ENCODE measurements around the gene GMPR.

The GMPR gene

GRCh38 chr6:16270178-16270794 is 31.9 kb downstream of the GMPR start:
- DNase-seq (ENCODE audit: low read depth in 1 of 2, low spot score in 1 of 2), result no peak

GRCh38 chr6:16271428-16271827 is 33.0 kb downstream of the GMPR start:
- no peak for DNase-seq (ENCODE audit: low read depth in 1 of 2, low spot score in 1 of 2)

- DNase-seq (ENCODE audit: low read depth in 1 of 2, low spot score in 1 of 2), result no peak
Measured at GRCh38 chr6:16272201-16272600, 33.8 kb downstream of the GMPR start.

GRCh38 chr6:16273256-16273655 is 34.9 kb downstream of the GMPR start:
- DNase-seq (ENCODE audit: low read depth in 1 of 2, low spot score in 1 of 2), result no peak

GRCh38 chr6:16274483-16274882 is 36.1 kb downstream of the GMPR start:
- DNase-seq (ENCODE audit: low read depth in 1 of 2, low spot score in 1 of 2), result no peak

GRCh38 chr6:16274885-16275589 is 36.6 kb downstream of the GMPR start:
- DNase-seq (ENCODE audit: low read depth in 1 of 2, low spot score in 1 of 2), result no peak

- no peak for DNase-seq (ENCODE audit: low read depth in 1 of 2, low spot score in 1 of 2)
Measured at GRCh38 chr6:16277101-16277981, 39.0 kb downstream of the GMPR start.

- no peak for DNase-seq (ENCODE audit: low read depth in 1 of 2, low spot score in 1 of 2)
Measured at GRCh38 chr6:16278048-16278724, 39.8 kb downstream of the GMPR start.

- DNase-seq (ENCODE audit: low read depth in 1 of 2, low spot score in 1 of 2), result no peak
Measured at GRCh38 chr6:16278750-16279149, 40.4 kb downstream of the GMPR start.

- no peak for DNase-seq (ENCODE audit: low read depth in 1 of 2, low spot score in 1 of 2)
Measured at GRCh38 chr6:16279243-16279642, 40.9 kb downstream of the GMPR start.

- DNase-seq (ENCODE audit: low read depth in 1 of 2, low spot score in 1 of 2), result no peak
Measured at GRCh38 chr6:16282370-16282769, 44.0 kb downstream of the GMPR start.

GRCh38 chr6:16284472-16284871 is 46.1 kb downstream of the GMPR start:
- DNase-seq (ENCODE audit: low read depth in 1 of 2, low spot score in 1 of 2), result no peak

GRCh38 chr6:16285467-16286150 is 47.2 kb downstream of the GMPR start:
- DNase-seq (ENCODE audit: low read depth in 1 of 2, low spot score in 1 of 2), result no peak

- DNase-seq (ENCODE audit: low read depth in 1 of 2, low spot score in 1 of 2), result no peak
Measured at GRCh38 chr6:16286151-16286522, 47.8 kb downstream of the GMPR start.

GRCh38 chr6:16288163-16288562 is 49.8 kb downstream of the GMPR start:
- no peak for DNase-seq (ENCODE audit: low read depth in 1 of 2, low spot score in 1 of 2)

GRCh38 chr6:16291739-16292138 is 53.4 kb downstream of the GMPR start:
- no peak for DNase-seq (ENCODE audit: low read depth in 1 of 2, low spot score in 1 of 2)

GRCh38 chr6:16292432-16292831 is 54.0 kb downstream of the GMPR start:
- DNase-seq (ENCODE audit: low read depth in 1 of 2, low spot score in 1 of 2), result no peak

GRCh38 chr6:16292942-16293341 is 54.6 kb downstream of the GMPR start:
- no peak for DNase-seq (ENCODE audit: low read depth in 1 of 2, low spot score in 1 of 2)

- DNase-seq (ENCODE audit: low read depth in 1 of 2, low spot score in 1 of 2), result no peak
Measured at GRCh38 chr6:16294371-16294770, 56.0 kb downstream of the GMPR start.

- no peak for DNase-seq (ENCODE audit: low read depth in 1 of 2, low spot score in 1 of 2)
Measured at GRCh38 chr6:16295060-16295459, 56.7 kb downstream of the GMPR start.

- no peak for DNase-seq (ENCODE audit: low read depth in 1 of 2, low spot score in 1 of 2)
Measured at GRCh38 chr6:16295471-16295870, 57.1 kb downstream of the GMPR start.

Measured in activated T-helper 1 cell treated with anti-CD3 and anti-CD28 coated beads, Interleukin-2, amount 50 U/mL, for 16 hours (primary cell).